GM12801 (cell line): Measurements from ENCODE around the gene FYB2.

Experiments
- CTCF ChIP-seq: IDR thresholded peaks from one replicate; pipeline ENCODE4 v1.5.1; 2011; ENCODE audit warnings: control low read depth; ENCODE audit not compliant: insufficient read length; ENCODE audit errors: extremely low read depth

FYB2 gene

DNA sequence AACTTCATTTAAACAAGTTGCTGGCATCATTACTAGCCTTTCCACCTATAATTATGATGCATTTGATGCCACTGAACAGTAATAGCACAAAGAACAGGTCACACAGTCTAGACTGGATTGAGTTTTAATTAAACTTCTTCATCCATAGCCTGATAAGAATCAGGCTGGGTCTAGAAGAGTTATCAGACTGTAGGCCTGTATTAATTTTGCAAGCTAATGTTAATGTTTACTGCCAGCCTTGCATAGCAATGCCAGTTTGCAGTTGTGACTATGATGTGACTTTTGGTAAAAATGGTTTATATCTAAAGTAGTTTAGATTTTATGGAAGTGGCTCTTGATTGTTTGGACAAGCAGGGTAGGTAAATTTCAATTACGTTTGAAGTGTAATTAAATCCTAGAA is 106.1 kb downstream of the FYB2 start:
- TF ChIP-seq CTCF: no peak

DNA sequence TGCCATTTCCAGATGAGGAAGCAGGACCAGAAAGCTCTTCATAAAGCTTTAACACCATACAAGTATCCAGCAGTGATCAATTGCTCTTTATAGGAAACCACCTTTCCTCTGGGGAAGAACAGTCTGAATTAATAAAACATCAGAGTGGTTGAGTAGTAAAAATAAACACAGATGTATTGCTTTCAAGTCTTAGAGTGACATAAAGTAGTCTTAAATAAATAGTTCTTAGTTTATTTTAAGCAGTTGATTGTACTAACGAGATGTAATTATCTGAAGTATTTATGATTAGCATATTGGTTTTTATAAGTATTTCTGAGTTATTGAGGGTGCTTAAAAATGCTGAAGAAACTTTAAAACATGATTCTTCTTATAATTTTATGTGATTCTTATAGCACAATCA is 107.1 kb downstream of the FYB2 start:
- no peak for TF ChIP-seq CTCF

DNA sequence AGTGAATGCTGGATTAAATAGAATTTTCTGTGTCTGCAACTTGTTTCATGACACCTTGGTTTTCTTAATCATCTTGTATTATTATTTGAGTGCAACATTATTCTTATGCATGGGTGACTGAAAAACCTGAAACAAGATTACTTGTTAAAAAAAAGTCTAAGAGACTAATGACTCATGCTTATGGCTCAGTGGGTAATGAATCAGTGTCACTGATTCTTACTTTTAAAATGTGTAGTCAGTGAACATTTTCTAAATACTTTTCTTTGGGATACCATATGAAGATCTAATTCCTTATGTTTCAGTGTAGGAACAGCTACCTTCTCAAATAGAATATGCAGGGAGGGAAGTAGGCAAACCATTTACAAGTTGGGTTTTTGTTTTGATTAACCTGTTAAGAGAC is 108.6 kb downstream of the FYB2 start:
- no peak for TF ChIP-seq CTCF

- TF ChIP-seq CTCF: no peak
Measured at GRCh38 chr1:56709995-56710394, 109.2 kb downstream of the FYB2 start.

DNA sequence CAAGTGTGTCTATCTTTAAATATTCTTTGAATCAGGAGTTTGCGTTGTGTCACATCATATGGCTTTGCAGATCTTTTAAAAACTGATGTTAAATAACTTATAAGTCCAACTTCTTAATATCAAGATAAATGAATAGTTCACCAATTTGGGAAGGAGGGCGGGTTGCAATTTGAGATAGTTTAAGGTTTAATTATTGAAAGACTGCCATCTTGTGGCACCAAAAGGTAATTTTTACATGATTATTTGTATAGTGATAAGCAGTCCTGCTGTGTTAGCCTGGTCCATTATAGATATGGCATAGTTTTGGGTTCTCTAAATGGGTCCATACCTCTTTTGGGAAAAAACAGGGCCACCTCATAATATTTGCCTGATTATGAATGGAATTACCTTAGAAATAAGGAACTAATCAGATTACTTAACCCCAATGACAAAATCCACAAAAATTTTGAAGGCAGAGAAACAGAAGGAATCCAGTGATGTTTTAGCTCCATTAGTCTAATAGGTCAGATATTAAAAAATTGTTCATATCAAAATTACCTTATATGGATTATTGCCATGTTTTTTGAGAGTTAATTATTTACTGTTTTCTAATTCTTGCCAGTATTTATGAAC is 109.8 kb downstream of the FYB2 start:
- TF ChIP-seq CTCF: no peak

GRCh38 chr1:56707379-56707778 is 111.8 kb downstream of the FYB2 start:
- no peak for TF ChIP-seq CTCF

- no peak for TF ChIP-seq CTCF
Measured at GRCh38 chr1:56703747-56704146, 115.5 kb downstream of the FYB2 start.
